Measurements from ENCODE around the gene CD2BP2. TPM values are rescaled to one million over a fixed set of nuclear protein-coding genes. Genes with fewer than 3 reads are reported as not detected.

Gene CD2BP2
- total RNA-seq, 1 donor from 2014 or later = 29.2 TPM

DNA sequence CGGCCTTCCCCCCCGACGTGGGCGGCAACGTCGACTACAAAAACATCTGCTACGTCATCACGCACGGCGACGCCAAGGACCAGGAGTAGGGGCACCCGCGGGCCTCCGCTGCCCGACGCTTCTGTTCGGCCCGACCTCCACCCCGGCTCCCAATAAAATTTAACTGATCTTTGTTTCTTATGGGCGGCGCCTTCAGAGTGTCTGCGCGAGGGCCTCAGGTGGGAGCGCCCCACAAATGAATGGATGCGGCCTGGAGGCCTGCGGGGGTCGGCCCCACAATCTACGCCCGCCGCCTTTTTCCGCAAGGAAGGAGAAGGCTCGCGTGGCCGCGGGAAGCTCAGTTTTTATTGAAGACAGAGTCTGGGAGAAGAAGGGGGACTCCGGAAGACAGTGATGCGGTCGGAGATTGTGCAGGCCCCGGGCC, 22.7 kb upstream of the CD2BP2 start:
- Histone ChIP-seq H3K4me1 (peaks cover 32% of the 10 kb centered on the region), H3K4me3 (peak overlapping the region; percentile 75 to 81), H3K9me3 (no peaks in the 10 kb centered on the region), H3K27me3 (no peaks in the 10 kb centered on the region), H3K27ac (peak overlapping the region; percentile 99), H3K36me3 (no peaks in the 10 kb centered on the region)
- intact Hi-C loops (cut with DNase I) = loop anchor here (5.0 to 10.0 kb wide), 2 partner anchors 571 to 1497 kb away; partner anchors contain the start of genes MAZ and ZNF267
- TF ChIP-seq, protein P1, sequence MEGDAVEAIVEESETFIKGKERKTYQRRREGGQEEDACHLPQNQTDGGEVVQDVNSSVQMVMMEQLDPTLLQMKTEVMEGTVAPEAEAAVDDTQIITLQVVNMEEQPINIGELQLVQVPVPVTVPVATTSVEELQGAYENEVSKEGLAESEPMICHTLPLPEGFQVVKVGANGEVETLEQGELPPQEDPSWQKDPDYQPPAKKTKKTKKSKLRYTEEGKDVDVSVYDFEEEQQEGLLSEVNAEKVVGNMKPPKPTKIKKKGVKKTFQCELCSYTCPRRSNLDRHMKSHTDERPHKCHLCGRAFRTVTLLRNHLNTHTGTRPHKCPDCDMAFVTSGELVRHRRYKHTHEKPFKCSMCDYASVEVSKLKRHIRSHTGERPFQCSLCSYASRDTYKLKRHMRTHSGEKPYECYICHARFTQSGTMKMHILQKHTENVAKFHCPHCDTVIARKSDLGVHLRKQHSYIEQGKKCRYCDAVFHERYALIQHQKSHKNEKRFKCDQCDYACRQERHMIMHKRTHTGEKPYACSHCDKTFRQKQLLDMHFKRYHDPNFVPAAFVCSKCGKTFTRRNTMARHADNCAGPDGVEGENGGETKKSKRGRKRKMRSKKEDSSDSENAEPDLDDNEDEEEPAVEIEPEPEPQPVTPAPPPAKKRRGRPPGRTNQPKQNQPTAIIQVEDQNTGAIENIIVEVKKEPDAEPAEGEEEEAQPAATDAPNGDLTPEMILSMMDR (IDR thresholded peaks at IDR 0.05) = no peak
- TF ChIP-seq POLR2A (IDR thresholded peaks at IDR 0.05) (peak in 1 of 2 donors; percentile 38), POLR2AphosphoS5 (IDR thresholded peaks at IDR 0.05; ENCODE audit: insufficient read depth in 1 of 2, low read depth in 1 of 2) (peak in 1 of 2 donors; percentile 99)
- peak in 1 of 2 donors; percentile 99 for DNase-seq (ENCODE audit: extremely low spot score in 2 of 2)

DNA sequence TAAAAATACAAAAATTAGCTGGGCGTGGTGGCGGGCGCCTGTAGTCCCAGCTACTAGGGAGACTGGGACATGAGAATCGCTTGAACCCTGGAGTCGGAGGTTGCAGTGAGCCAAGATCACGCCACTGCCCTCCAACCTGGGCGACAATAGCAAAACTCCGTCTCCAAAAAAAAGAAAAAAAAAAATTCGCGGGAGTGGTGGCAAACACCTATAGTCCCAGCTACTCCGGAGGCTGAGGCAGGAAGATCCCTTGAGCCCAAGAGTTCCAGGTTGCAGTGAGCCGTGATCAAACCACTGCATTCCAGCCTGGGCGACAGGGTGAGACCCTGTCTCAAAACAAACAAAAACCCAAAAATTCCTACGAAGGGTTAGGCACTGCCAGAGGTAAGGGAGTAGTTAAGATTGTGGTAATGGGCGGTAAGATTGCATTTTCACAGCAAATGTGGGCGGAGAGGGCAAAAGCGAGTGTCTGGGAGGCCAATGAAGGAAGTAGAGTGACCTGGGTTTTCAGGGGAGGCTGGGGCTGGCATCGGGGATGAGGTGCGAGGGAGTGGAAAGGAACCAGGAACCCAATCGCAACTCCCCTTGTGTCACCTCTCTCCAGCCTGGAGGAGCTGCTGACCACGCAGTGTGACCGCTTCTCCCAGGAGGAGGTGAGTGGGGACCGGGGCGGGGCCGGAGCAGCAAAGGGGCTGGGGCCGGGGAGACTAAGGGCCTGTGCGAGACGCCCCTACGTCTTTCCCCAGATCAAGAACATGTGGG, 22.1 kb upstream of the CD2BP2 start:
- Histone ChIP-seq H3K27me3 (no peaks in the 10 kb centered on the region), H3K4me1 (peaks cover 32% of the 10 kb centered on the region), H3K9me3 (no peaks in the 10 kb centered on the region), H3K36me3 (no peaks in the 10 kb centered on the region), H3K4me3 (peak overlapping the region; percentile 75 to 81), H3K27ac (peak overlapping the region; percentile 99)
- intact Hi-C loops (cut with DNase I) = loop anchor here (5.0 to 10.0 kb wide), 2 partner anchors 570 to 1498 kb away; partner anchors contain the start of genes MAZ and ZNF267
- TF ChIP-seq, protein P1 (IDR thresholded peaks at IDR 0.05) = no peak
- TF ChIP-seq POLR2A (IDR thresholded peaks at IDR 0.05) (no peak), POLR2AphosphoS5 (IDR thresholded peaks at IDR 0.05; ENCODE audit: insufficient read depth in 1 of 2, low read depth in 1 of 2) (no peak)
- peak; percentile 89 to 95 for DNase-seq (ENCODE audit: extremely low spot score in 2 of 2)

DNA sequence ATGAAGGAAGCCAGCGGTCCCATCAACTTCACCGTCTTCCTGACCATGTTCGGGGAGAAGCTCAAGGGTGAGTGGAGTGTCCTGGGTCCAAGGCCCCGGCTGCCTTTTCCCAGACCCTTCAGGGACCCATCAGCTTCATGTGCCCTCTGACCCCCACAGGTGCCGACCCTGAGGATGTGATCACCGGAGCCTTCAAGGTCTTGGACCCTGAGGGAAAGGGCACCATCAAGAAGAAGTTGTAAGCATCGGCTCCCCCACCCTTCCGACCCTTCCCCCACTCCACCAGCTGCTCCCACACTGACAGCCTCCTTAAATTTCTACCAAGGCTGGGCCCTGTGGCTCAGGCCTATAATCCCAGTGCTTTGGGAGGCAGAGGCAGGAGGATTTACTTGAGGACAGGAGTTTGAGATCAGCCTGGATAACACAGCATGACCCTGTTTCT, 21.4 kb upstream of the CD2BP2 start:
- TF ChIP-seq POLR2AphosphoS5 (IDR thresholded peaks at IDR 0.05; ENCODE audit: insufficient read depth in 1 of 2, low read depth in 1 of 2) = no peak
- intact Hi-C loops (cut with DNase I) = loop anchor here (5.0 to 10.0 kb wide), 2 partner anchors 569 to 1498 kb away; partner anchors contain the start of genes MAZ and ZNF267
- peak overlapping the region; percentile 99 for H3K27ac ChIP-seq
- peaks cover 33% of the 10 kb centered on the region for H3K4me1 ChIP-seq
- DNase-seq (ENCODE audit: extremely low spot score in 2 of 2) = peak in 1 of 2 donors; percentile 86
- no peaks in the 10 kb centered on the region for H3K36me3 ChIP-seq
- H3K9me3 ChIP-seq = no peaks in the 10 kb centered on the region
- no peak overlapping the region for H3K4me3 ChIP-seq
- no peaks in the 10 kb centered on the region for H3K27me3 ChIP-seq

DNA sequence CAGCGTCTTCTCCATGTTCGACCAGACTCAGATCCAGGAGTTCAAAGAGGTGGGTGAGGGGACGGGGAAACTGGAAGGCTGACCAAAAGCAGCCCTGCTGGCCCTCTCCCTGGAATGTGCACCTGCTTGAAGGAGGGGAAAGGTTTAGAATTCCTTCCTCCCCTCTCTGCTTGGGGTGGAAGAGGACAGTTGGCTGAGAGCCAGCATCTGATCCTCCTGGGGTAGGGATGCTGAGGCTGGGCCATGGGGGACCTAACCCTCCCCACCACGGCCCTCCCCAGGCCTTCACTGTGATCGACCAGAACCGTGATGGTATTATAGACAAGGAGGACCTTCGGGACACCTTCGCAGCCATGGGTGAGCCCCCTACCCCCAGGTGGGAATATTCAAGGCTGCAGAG, 20.8 kb upstream of the CD2BP2 start:
- H3K4me3 ChIP-seq = no peak overlapping the region
- peaks cover 30% of the 10 kb centered on the region for H3K4me1 ChIP-seq
- H3K9me3 ChIP-seq = no peaks in the 10 kb centered on the region
- intact Hi-C loops (cut with DNase I) = loop anchor here (5.0 to 10.0 kb wide), 2 partner anchors 569 to 1499 kb away; partner anchors contain the start of genes MAZ and ZNF267
- no peaks in the 10 kb centered on the region for H3K27me3 ChIP-seq
- no peak overlapping the region for H3K27ac ChIP-seq
- no peaks in the 10 kb centered on the region for H3K36me3 ChIP-seq
- no peak for TF ChIP-seq POLR2A (IDR thresholded peaks at IDR 0.05)
- TF ChIP-seq, protein P1 (IDR thresholded peaks at IDR 0.05) = no peak
- no peak for TF ChIP-seq POLR2AphosphoS5 (IDR thresholded peaks at IDR 0.05; ENCODE audit: insufficient read depth in 1 of 2, low read depth in 1 of 2)
- DNase-seq (ENCODE audit: extremely low spot score in 2 of 2) = peak in 1 of 2 donors; percentile 84

DNA sequence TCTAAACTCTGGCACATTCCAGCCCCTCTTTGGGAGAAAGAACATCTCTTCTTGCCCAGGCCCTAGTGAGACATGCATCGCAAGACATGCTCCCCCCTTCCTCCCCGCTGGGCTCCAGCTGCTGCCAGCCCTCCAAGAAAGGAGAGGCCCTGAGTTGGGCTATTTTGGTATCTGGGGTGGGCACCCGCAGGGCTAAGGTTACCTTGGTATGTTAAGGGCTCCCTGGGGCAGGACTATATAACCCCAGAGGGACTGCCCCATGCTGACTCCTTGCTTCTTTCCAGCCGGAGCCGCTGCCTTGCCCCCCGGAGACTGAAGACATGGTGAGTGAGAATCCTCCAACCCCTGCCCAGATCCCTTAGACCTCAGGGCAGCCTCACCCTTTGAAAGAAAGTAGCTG, 19.4 kb upstream of the CD2BP2 start, which contains the start of gene MYL11:
TSS of gene MYL11 (plus strand) at position 265 of the 400 bp plus-strand sequence. CDS start at position 321, 56 bp downstream.
- no peaks in the 10 kb centered on the region for H3K9me3 ChIP-seq
- H3K4me3 ChIP-seq = no peak within 1 kb of the TSS
- intact Hi-C loops (cut with DNase I) = loop anchor here (10.0 kb wide), 1 partner anchor 1500 kb away; the partner anchor contains the start of gene ZNF267
- H3K4me1 ChIP-seq = peaks cover 30% of the 10 kb centered on the region
- H3K27ac ChIP-seq = no peak within 1 kb of the TSS
- no peaks in the 10 kb centered on the region for H3K36me3 ChIP-seq
- TF ChIP-seq, protein P1 (IDR thresholded peaks at IDR 0.05) = no peak
- TF ChIP-seq POLR2A (IDR thresholded peaks at IDR 0.05) (no peak), POLR2AphosphoS5 (IDR thresholded peaks at IDR 0.05; ENCODE audit: insufficient read depth in 1 of 2, low read depth in 1 of 2) (no peak)
- DNase-seq (ENCODE audit: extremely low spot score in 2 of 2) = no peak
- H3K27me3 ChIP-seq = no peaks in the 10 kb centered on the region

Measured in vagina (tissue), 2 donors.